GM12891 (cell line): ENCODE results near the gene TSHZ2.

Experiments used
- DNase-seq: peaks from one replicate; pipeline ENCODE4 v3.0.0; 2011; ENCODE audit warnings: low spot score; ENCODE audit not compliant: insufficient read length
- FAIRE-seq: peaks from 2 replicates; lab custom pipeline; 2011; peaks lifted over from hg19 to GRCh38; lab: Jason Lieb, UNC
- PAX5 ChIP-seq: IDR thresholded peaks from 2 replicates; pipeline ENCODE4 v1.6.1; 2011; ENCODE audit warnings: low read length, moderate library complexity, mild to moderate bottlenecking; ENCODE audit not compliant: insufficient read depth, severe bottlenecking
- POLR2A ChIP-seq: IDR thresholded peaks from 2 replicates; pipeline ENCODE4 v1.6.1; 2011; ENCODE audit warnings: low read depth, low read length, control low read depth
- POLR2AphosphoS5 ChIP-seq: IDR thresholded peaks from 2 replicates; pipeline ENCODE4 v1.6.1; 2011; ENCODE audit warnings: low read depth, low read length, control low read depth
- POU2F2 ChIP-seq: IDR thresholded peaks from 2 replicates; pipeline ENCODE4 v1.6.1; 2011; ENCODE audit warnings: low read depth, mild to moderate bottlenecking, control low read depth, low read length, moderate library complexity
- SPI1 ChIP-seq: IDR thresholded peaks from 2 replicates; pipeline ENCODE4 v1.6.1; 2011; ENCODE audit warnings: low read depth, low read length, control low read depth
- TAF1 ChIP-seq: IDR thresholded peaks from 2 replicates; pipeline ENCODE4 v1.6.1; 2011; ENCODE audit warnings: low read depth, low read length, control low read depth

Gene TSHZ2

DNA sequence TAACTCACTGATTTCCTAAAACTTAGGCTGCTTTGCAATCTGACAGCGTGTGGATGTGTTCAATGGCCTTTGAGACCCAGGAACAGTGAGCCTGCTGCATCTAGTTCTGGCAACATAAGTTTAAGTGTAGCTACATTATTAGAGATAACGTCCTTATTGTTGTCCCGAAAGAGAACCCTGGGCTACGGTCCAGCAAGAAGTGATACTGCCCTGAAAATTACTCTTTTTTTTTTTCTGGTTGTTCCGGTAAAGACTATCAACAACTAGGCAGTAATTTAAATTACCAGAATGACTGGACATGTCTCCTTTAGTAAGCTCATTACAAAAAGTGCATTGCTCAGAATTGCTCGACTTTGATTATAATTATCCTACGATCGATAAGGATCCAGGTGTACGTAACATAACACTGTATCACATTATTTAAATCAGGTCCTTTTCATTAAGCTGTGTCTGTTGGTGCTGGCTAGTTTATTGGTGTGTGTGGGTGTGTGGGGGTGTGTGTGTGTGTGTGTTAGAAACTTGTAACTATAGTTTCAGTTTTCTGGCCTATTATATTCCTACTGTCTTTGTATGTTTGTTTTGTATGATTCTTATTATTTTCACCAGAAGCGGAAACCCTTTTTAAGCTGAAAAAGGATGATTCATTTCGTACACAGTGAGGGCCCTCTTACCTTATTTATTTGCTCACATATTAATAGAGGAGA lies 3.0 kb downstream of the TSHZ2 start:
- no peak for DNase-seq

GRCh38 chr20:52975803-52976531 lies 3.8 kb downstream of the TSHZ2 start:
- TF ChIP-seq TAF1: no peak
- no peak for TF ChIP-seq POLR2A
- TF ChIP-seq SPI1: no peak
- TF ChIP-seq PAX5: no peak
- TF ChIP-seq POLR2AphosphoS5: no peak
- no peak for TF ChIP-seq POU2F2
- DNase-seq (no peak), FAIRE-seq (no peak)

More for the DNA sequence above, 3.0 kb downstream of the TSHZ2 start:
- TF ChIP-seq POU2F2: no peak
- no peak for TF ChIP-seq PAX5
- TF ChIP-seq POLR2A: no peak
- TF ChIP-seq TAF1: no peak
- no peak for TF ChIP-seq POLR2AphosphoS5
- TF ChIP-seq SPI1: no peak
- FAIRE-seq: no peak

- DNase-seq (no peak), FAIRE-seq (no peak)
- TF ChIP-seq SPI1 (no peak), POU2F2 (no peak), POLR2AphosphoS5 (no peak), TAF1 (no peak), PAX5 (no peak), POLR2A (no peak)
Measured at GRCh38 chr20:52978851-52979250, 6.7 kb downstream of the TSHZ2 start.

GRCh38 chr20:52981051-52981450 lies 8.9 kb downstream of the TSHZ2 start:
- no peak for FAIRE-seq

DNA sequence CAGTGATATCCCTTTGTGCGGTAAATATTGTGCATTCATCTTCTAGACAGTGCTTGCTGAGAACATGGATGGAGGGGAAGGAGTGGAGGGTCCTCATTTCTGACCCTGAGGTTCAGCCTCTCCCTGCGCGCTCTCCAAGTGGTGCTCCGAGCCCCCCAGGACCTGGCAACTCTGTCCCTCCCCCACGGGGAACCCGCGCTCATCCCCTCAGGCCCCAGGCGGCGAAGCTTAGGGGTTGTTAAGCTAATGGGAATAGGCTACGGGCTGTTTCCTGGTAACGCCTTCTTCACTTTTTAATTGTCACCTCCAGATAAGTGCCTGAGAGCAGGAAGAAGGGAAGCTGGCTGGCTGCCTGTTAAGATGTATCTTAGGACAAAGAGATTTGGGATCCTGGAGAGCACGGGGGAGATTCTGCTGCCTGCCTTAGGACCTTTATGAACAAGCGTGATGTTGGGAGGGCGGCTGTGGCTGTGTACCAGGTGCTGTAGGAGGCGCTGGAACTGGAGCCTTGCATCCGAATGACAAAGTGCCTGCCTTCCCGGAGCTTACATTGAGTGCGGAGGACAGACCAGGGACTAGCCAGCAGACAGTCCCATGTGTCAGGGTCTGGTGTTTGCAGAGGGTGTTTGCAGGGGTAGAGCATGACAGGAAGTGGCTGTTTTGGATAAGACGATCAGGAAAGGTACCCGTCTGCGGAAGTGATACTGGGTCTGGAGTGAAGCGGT lies 11.7 kb downstream of the TSHZ2 start:
- DNase-seq: no peak
- no peak for FAIRE-seq
- no peak for TF ChIP-seq POLR2AphosphoS5

More at GRCh38 chr20:52981051-52981450, 8.9 kb downstream of the TSHZ2 start:
- no peak for DNase-seq
- TF ChIP-seq PAX5 (no peak), POLR2AphosphoS5 (no peak), POU2F2 (no peak), TAF1 (no peak), POLR2A (no peak), SPI1 (no peak)

DNA sequence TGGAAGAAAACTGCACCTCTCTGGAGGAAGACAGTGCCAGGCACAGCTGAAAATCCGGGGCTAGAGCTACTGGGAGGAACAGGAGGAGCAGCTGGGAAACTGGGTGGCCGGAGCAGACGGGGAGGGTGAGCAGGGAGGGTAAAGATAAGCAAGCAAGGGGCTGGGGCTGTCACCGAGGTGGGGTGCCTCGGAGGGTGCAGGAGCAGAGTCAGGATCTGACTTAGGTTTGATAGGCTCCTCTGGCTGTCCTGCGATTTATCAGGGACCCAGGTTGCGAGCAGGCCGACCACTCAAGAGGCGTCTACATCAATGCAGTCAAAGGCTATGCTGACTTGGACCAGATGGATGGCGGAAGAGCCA lies 12.3 kb downstream of the TSHZ2 start:
- TF ChIP-seq SPI1 (no peak), POLR2AphosphoS5 (no peak), POU2F2 (no peak), POLR2A (no peak), PAX5 (no peak), TAF1 (no peak)
- no peak for DNase-seq
- no peak for FAIRE-seq

- no peak for DNase-seq
- TF ChIP-seq SPI1 (no peak), POLR2A (no peak), TAF1 (no peak), POU2F2 (no peak), PAX5 (no peak), POLR2AphosphoS5 (no peak)
- FAIRE-seq: no peak
Measured at GRCh38 chr20:52985687-52986086, 13.5 kb downstream of the TSHZ2 start.

GRCh38 chr20:52987295-52987694 lies 15.1 kb downstream of the TSHZ2 start:
- FAIRE-seq (no peak), DNase-seq (no peak)
- no peak for TF ChIP-seq POU2F2
- no peak for TF ChIP-seq PAX5
- TF ChIP-seq TAF1: no peak
- no peak for TF ChIP-seq POLR2A
- TF ChIP-seq POLR2AphosphoS5: no peak

GRCh38 chr20:52991830-52992229 lies 19.7 kb downstream of the TSHZ2 start:
- no peak for FAIRE-seq

GRCh38 chr20:52992632-52993031 lies 20.5 kb downstream of the TSHZ2 start:
- FAIRE-seq (no peak), DNase-seq (no peak)
- TF ChIP-seq POLR2AphosphoS5 (no peak), PAX5 (no peak), SPI1 (no peak), POU2F2 (no peak), POLR2A (no peak), TAF1 (no peak)

More at GRCh38 chr20:52991830-52992229, 19.7 kb downstream of the TSHZ2 start:
- DNase-seq: no peak
- TF ChIP-seq PAX5 (no peak), POU2F2 (no peak), POLR2A (no peak), TAF1 (no peak), SPI1 (no peak), POLR2AphosphoS5 (no peak)

GRCh38 chr20:52993076-52993475 lies 20.9 kb downstream of the TSHZ2 start:
- FAIRE-seq (no peak), DNase-seq (no peak)
- TF ChIP-seq SPI1: no peak
- no peak for TF ChIP-seq TAF1
- TF ChIP-seq PAX5: no peak
- TF ChIP-seq POLR2A: no peak
- no peak for TF ChIP-seq POU2F2
- no peak for TF ChIP-seq POLR2AphosphoS5
